HFF-Myc (cell line): ENCODE data around the gene MS4A6A.

Experiments used
- DNase-seq: peaks from one replicate; pipeline ENCODE4 v3.0.0-alpha.2; 2011; ENCODE audit warnings: low read depth; ENCODE audit errors: extremely low read depth
- H3K4me3 ChIP-seq: replicated peaks from 2 replicates; pipeline ENCODE4 v1.5.1; 2011; ENCODE audit warnings: low read depth, mild to moderate bottlenecking, control low read depth, low read length
- CTCF ChIP-seq: IDR thresholded peaks from 2 replicates; pipeline ENCODE4 v1.5.1; 2012; ENCODE audit warnings: mild to moderate bottlenecking, low read depth, low read length, control low read depth; ENCODE audit errors: missing control alignments

The MS4A6A gene, protein sequence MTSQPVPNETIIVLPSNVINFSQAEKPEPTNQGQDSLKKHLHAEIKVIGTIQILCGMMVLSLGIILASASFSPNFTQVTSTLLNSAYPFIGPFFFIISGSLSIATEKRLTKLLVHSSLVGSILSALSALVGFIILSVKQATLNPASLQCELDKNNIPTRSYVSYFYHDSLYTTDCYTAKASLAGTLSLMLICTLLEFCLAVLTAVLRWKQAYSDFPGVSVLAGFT

GRCh38 chr11:60182541-60183330 is at the start of gene MS4A6A:
Gene MS4A6A, minus strand, starts transcription at chr11:60183083. Its CDS starts 1,356 bp downstream, at chr11:60181727.
- no peak for TF ChIP-seq CTCF
- no peak within 1 kb of the TSS for H3K4me3 ChIP-seq
- DNase-seq = no peak

DNA sequence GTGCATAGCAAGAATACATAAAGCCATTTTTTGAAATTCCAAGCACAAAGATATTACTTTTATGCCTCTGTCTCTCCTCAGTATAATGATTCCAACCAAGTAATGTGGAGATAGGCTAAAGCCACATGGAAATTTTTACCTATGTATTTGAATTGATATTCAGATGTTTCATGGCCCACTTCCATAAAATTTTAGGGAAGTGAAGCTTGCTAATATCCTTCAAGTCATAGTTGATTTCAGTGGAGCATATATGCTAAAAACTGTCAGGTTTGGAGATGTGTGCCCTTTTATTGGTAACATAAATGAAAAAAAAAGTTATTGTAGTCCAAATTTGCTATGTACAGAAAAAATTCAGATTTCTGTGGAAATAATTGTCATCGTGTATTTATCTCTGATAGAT is 47.8 kb upstream of the MS4A6A start:
- no peak for DNase-seq
- TF ChIP-seq CTCF = no peak

DNA sequence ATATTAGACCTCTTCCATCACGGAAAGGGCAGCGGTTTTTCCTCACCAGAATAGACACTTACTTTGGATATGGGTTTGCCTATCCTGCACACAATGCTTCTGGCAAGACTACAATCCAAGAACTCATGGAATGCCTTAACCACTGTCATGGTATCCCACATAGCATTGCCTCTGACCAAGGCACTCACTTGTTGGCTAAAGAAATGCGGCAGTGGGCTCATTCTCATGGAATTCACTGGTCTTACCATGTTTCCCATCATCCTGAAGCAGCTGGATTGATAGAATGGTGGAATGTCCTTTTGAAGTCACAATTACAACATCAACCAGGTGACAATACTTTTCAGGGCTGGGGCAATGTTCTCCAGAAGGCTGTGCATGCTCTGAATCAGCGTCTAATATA is 39.3 kb upstream of the MS4A6A start:
- no peak for DNase-seq
- TF ChIP-seq CTCF = no peak
- no peak overlapping the region for H3K4me3 ChIP-seq

More for the DNA sequence above, 47.8 kb upstream of the MS4A6A start:
- H3K4me3 ChIP-seq = no peak overlapping the region

GRCh38 chr11:60221692-60222091 is 38.8 kb upstream of the MS4A6A start:
- no peak for TF ChIP-seq CTCF
- H3K4me3 ChIP-seq = no peak overlapping the region
- DNase-seq = no peak

GRCh38 chr11:60221181-60221580 is 38.3 kb upstream of the MS4A6A start:
- DNase-seq = no peak
- TF ChIP-seq CTCF = no peak
- H3K4me3 ChIP-seq = no peak overlapping the region

GRCh38 chr11:60214386-60214785 is 31.5 kb upstream of the MS4A6A start:
- no peak overlapping the region for H3K4me3 ChIP-seq
- no peak for DNase-seq

More at GRCh38 chr11:60214386-60214785, 31.5 kb upstream of the MS4A6A start:
- TF ChIP-seq CTCF = no peak
